Mesenchymal stem cell (in vitro differentiated cells and primary cell): ENCODE results near the gene GOLGA1.

Source experiments
- DNase-seq: peaks from one replicate; pipeline ENCODE4 v3.0.0-alpha.2; 2013
- H2AFZ ChIP-seq: one replicate; pipeline ENCODE4 v1.6.1; 2013; ENCODE audit warnings: low read depth, mild to moderate bottlenecking, control low read depth, inconsistent platforms, low read length, moderate library complexity
- H2AK5ac ChIP-seq: 2 replicates; pipeline ENCODE4 v1.6.1; 2013; ENCODE audit warnings: low read length, moderate library complexity, mild to moderate bottlenecking, inconsistent platforms; ENCODE audit not compliant: severe bottlenecking
- H2BK120ac ChIP-seq: one replicate; pipeline ENCODE4 v1.6.1; 2013; ENCODE audit warnings: low read depth, mild to moderate bottlenecking, inconsistent platforms, low read length, moderate library complexity
- H2BK12ac ChIP-seq, 2 experiments: one replicate each; pipeline ENCODE4 v1.6.1; 2013; ENCODE audit warnings: inconsistent platforms in 2 of 2, low read length in 2 of 2, mild to moderate bottlenecking in 2 of 2, moderate library complexity in 2 of 2, control low read depth in 1 of 2
- H2BK15ac ChIP-seq: one replicate; pipeline ENCODE4 v1.6.1; 2013; ENCODE audit warnings: mild to moderate bottlenecking, low read depth, inconsistent platforms; ENCODE audit not compliant: poor library complexity, severe bottlenecking
- H2BK5ac ChIP-seq: 2 replicates; pipeline ENCODE4 v1.6.1; 2013; ENCODE audit warnings: low read depth, mild to moderate bottlenecking, low read length, control low read depth, inconsistent platforms; ENCODE audit not compliant: poor library complexity, severe bottlenecking
- H3K14ac ChIP-seq, 2 experiments: one replicate each; pipeline ENCODE4 v1.6.1; 2013; ENCODE audit warnings: inconsistent platforms in 2 of 2, low read length in 2 of 2, control low read depth in 1 of 2, mild to moderate bottlenecking in 1 of 2, moderate library complexity in 1 of 2
- H3K18ac ChIP-seq, 2 experiments: one replicate each; pipeline ENCODE4 v1.6.1; 2013; ENCODE audit warnings: inconsistent platforms in 2 of 2, low read length in 2 of 2, control low read depth in 1 of 2, low read depth in 1 of 2, mild to moderate bottlenecking in 1 of 2
- H3K23ac ChIP-seq, 2 experiments: one replicate each; pipeline ENCODE4 v1.6.1; 2013; ENCODE audit warnings: inconsistent platforms in 2 of 2, low read length in 2 of 2, mild to moderate bottlenecking in 2 of 2, moderate library complexity in 2 of 2, control low read depth in 1 of 2
- H3K27ac ChIP-seq: 2 replicates; pipeline ENCODE4 v1.5.1; 2013; ENCODE audit warnings: mild to moderate bottlenecking, moderate library complexity, low read length, control low read depth, inconsistent platforms; ENCODE audit not compliant: poor library complexity, severe bottlenecking
- H3K27me3 ChIP-seq, 2 experiments: 2 replicates each; pipeline versions ENCODE4 v1.6.1 to v1.7.0; 2013; ENCODE audit warnings: low read length in 2 of 2, mild to moderate bottlenecking in 2 of 2, moderate library complexity in 2 of 2, control low read depth in 1 of 2, inconsistent platforms in 1 of 2; ENCODE audit not compliant: control insufficient read depth in 1 of 2, insufficient read depth in 1 of 2
- H3K36me3 ChIP-seq, 2 experiments: 2 replicates each; pipeline versions ENCODE4 v1.6.1 to v1.7.0; 2013; ENCODE audit warnings: low read length in 2 of 2, control low read depth in 1 of 2, inconsistent platforms in 1 of 2, low read depth in 1 of 2, mild to moderate bottlenecking in 1 of 2; ENCODE audit not compliant: insufficient read depth in 2 of 2, control insufficient read depth in 1 of 2
- H3K4ac ChIP-seq, 2 experiments: one replicate each; pipeline ENCODE4 v1.6.1; 2013; ENCODE audit warnings: inconsistent platforms in 2 of 2, low read length in 2 of 2, mild to moderate bottlenecking in 2 of 2, moderate library complexity in 2 of 2, control low read depth in 1 of 2, low read depth in 1 of 2
- H3K4me1 ChIP-seq: 2 replicates; pipeline ENCODE4 v1.6.1; 2013; ENCODE audit warnings: low read depth, low read length, control low read depth; ENCODE audit not compliant: control insufficient read depth, insufficient read depth
- H3K4me2 ChIP-seq: 2 replicates; pipeline ENCODE4 v1.6.1; 2013; ENCODE audit warnings: low read length, mild to moderate bottlenecking, inconsistent platforms; ENCODE audit not compliant: poor library complexity, severe bottlenecking
- H3K4me3 ChIP-seq, 2 experiments: 2 replicates each; pipeline versions ENCODE4 v1.5.1 to v1.7.0; 2013; ENCODE audit warnings: low read length in 2 of 2, mild to moderate bottlenecking in 2 of 2, control low read depth in 1 of 2, low read depth in 1 of 2; ENCODE audit not compliant: insufficient read depth in 1 of 2
- H3K79me1 ChIP-seq: replicated peaks from 2 replicates; pipeline ENCODE4 v1.6.1; 2013; ENCODE audit warnings: mild to moderate bottlenecking, control low read depth, low read length, inconsistent platforms; ENCODE audit not compliant: poor library complexity, severe bottlenecking
- H3K9ac ChIP-seq: 2 replicates; pipeline ENCODE4 v1.7.0; 2013; ENCODE audit warnings: mild to moderate bottlenecking, low read length, moderate library complexity
- H3K9me3 ChIP-seq: 2 replicates; pipeline ENCODE4 v1.7.0; 2013; ENCODE audit warnings: mild to moderate bottlenecking, low read length; ENCODE audit not compliant: control insufficient read depth
- H4K8ac ChIP-seq: one replicate; pipeline ENCODE4 v1.6.1; 2013; ENCODE audit warnings: inconsistent platforms, mild to moderate bottlenecking, low read length, moderate library complexity
- H4K91ac ChIP-seq: one replicate; pipeline ENCODE4 v1.6.1; 2013; ENCODE audit warnings: mild to moderate bottlenecking, low read length, inconsistent platforms
- WGBS: methylation state at CpG from one replicate; pipeline ENCODE4 v1.1.7; 2013; ENCODE audit warnings: mixed read lengths; 5-methylcytosine and 5-hydroxymethylcytosine counted together

GOLGA1 gene

DNA sequence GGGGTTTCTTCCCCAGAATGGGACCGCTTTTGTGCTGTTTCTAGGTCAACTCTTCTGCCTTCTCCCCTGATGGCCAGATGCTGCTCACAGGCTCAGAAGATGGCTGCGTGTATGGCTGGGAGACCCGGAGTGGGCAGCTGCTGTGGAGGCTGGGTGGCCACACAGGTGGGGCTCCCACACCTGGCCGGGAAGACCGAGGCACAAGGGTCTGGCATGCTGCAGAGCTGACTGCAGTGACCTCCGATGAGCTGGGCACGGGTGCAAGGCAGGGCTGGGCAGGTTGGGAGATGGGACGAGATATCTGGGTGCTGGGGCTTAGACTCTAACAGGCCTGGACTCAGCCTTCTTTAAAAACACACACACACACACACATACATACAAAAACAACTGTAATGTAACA, 86.7 kb downstream of the GOLGA1 start:
- H3K27me3 ChIP-seq: peaks cover 0 to 13% of the 10 kb centered on the region in 2 experiments
- H2BK12ac ChIP-seq: no peak overlapping the region
- H3K9ac ChIP-seq: no peak overlapping the region
- no peak overlapping the region for H3K4me2 ChIP-seq
- no peak overlapping the region for H4K8ac ChIP-seq
- H3K79me1 ChIP-seq: peaks cover 7% of the 10 kb centered on the region
- no peak overlapping the region for H4K91ac ChIP-seq
- DNase-seq: no peak
- H3K27ac ChIP-seq: no peak overlapping the region
- peaks cover 29 to 39% of the 10 kb centered on the region in 2 experiments for H3K36me3 ChIP-seq
- H3K4ac ChIP-seq: no peak overlapping the region
- H2BK5ac ChIP-seq: no peak overlapping the region
- peaks cover 20% of the 10 kb centered on the region for H3K4me1 ChIP-seq
- H3K23ac ChIP-seq: no peak overlapping the region
- no peak overlapping the region for H2BK15ac ChIP-seq
- no peak overlapping the region for H2AK5ac ChIP-seq
- no peak overlapping the region for H3K18ac ChIP-seq
- WGBS: 96% methylated on average over 8 of the region's 8 CpGs
- H2AFZ ChIP-seq: no peak overlapping the region
- H3K4me3 ChIP-seq: no peak overlapping the region
- no peak overlapping the region for H3K14ac ChIP-seq
- no peaks in the 10 kb centered on the region for H3K9me3 ChIP-seq
- no peak overlapping the region for H2BK120ac ChIP-seq

DNA sequence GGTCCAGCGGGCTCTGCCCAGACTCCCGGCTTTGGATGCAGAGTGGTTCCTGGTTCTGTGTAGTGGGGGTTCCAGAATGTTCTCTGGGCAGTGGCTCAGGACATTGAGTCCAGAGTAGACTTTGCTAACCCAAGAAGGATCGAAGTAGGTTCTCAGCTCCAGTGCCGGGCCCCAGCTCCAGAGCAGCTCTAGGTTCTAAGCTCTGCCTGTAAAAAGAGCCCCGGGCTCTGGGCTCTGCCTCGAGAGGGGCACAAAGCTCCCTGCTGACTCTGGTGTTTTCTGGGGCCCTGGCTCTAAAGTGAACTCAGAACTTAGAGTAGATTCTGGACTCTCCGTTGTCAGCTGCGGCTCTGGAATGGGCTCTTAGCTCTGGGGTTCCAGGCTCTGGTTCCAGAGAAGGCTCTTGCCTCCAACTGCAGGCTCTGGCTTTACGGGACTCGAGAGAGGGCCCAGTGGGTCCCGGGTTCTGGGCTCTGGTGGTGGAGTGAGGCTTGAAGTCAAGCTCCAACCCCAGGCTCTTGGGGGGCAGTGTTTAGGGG, 87.2 kb downstream of the GOLGA1 start:
- Histone ChIP-seq H3K9me3 (no peaks in the 10 kb centered on the region), H3K18ac (no peak overlapping the region), H2BK5ac (no peak overlapping the region), H3K4me3 (peak overlapping the region; percentile 63 to 80), H4K91ac (no peak overlapping the region), H2BK120ac (no peak overlapping the region), H2BK12ac (no peak overlapping the region), H3K4me1 (peaks cover 16% of the 10 kb centered on the region), H3K4ac (peak overlapping the region in 1 of 2 experiments; percentile 54), H2AK5ac (no peak overlapping the region), H3K4me2 (peak overlapping the region; percentile 88), H2AFZ (no peak overlapping the region), H3K27me3 (peaks cover 0 to 13% of the 10 kb centered on the region in 2 experiments), H3K27ac (no peak overlapping the region), H4K8ac (no peak overlapping the region), H3K79me1 (peaks cover 5% of the 10 kb centered on the region), H2BK15ac (no peak overlapping the region), H3K9ac (peak overlapping the region; percentile 78), H3K23ac (no peak overlapping the region), H3K14ac (no peak overlapping the region), H3K36me3 (peaks cover 24 to 34% of the 10 kb centered on the region in 2 experiments)
- WGBS: 79% methylated on average over 10 of the region's 11 CpGs
- no peak for DNase-seq

DNA sequence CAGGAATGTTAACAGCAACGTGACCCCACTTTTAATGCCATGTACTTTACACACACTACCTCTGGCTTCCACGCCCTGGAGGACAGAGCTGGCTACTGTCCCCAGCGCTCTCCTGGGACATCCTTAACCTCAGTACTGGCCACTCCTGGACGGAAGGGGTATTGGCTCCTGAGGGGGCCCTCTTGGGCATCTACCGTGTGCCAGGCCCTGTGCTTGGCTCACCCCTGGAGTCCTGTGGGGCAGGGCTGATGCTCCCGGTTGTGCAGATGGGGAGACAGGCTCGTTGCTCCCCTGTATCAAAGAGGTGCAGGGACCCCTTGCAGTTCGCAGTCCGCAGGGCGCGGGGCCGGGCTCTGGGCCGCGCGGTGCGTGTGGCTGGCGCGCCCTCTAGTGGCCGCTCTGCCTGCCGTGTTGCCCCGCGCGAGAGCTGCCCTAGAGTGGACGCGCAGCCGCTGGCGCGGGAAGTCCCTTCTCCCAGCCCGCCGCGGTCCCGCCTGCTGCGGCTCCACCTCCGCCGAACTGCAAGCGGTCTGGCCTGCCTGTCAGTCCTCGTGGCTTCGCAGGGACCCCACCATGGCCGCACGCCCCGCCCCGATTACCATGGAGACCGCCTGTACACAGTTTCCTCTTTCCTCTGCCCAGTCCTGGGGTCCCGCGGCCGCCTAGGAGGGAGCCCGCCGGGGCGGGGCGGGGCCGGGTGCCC, 87.9 kb downstream of the GOLGA1 start, which contains the start of gene WDR38:
Gene WDR38 (plus strand): TSS at position 632 of the 703 bp plus-strand sequence. CDS start 72 bp downstream, outside the sequence.
- WGBS: 5% methylated on average over 33 of the region's 51 CpGs
- Histone ChIP-seq H3K4me2 (peak within 1 kb of the TSS; percentile 88), H3K4me1 (peaks cover 15% of the 10 kb centered on the region), H3K18ac (peak within 1 kb of the TSS; percentile 29 to 71), H2BK120ac (no peak within 1 kb of the TSS), H2BK15ac (peak within 1 kb of the TSS; percentile 54), H3K27ac (no peak within 1 kb of the TSS), H3K23ac (no peak within 1 kb of the TSS), H4K91ac (peak within 1 kb of the TSS; percentile 80), H2AFZ (peak within 1 kb of the TSS; percentile 66), H3K36me3 (peaks cover 17 to 27% of the 10 kb centered on the region in 2 experiments), H3K27me3 (peaks cover 0 to 13% of the 10 kb centered on the region in 2 experiments), H2AK5ac (peak within 1 kb of the TSS; percentile 14), H3K79me1 (peaks cover under 1% of the 10 kb centered on the region), H3K14ac (peak within 1 kb of the TSS in 1 of 2 experiments; percentile 49), H2BK12ac (peak within 1 kb of the TSS in 1 of 2 experiments; percentile 64), H4K8ac (peak within 1 kb of the TSS; percentile 79), H2BK5ac (no peak within 1 kb of the TSS), H3K9me3 (no peaks in the 10 kb centered on the region), H3K4me3 (peak within 1 kb of the TSS; percentile 63 to 80), H3K4ac (peak within 1 kb of the TSS in 1 of 2 experiments; percentile 54), H3K9ac (peak within 1 kb of the TSS; percentile 78)
- DNase-seq: peak; percentile 82

DNA sequence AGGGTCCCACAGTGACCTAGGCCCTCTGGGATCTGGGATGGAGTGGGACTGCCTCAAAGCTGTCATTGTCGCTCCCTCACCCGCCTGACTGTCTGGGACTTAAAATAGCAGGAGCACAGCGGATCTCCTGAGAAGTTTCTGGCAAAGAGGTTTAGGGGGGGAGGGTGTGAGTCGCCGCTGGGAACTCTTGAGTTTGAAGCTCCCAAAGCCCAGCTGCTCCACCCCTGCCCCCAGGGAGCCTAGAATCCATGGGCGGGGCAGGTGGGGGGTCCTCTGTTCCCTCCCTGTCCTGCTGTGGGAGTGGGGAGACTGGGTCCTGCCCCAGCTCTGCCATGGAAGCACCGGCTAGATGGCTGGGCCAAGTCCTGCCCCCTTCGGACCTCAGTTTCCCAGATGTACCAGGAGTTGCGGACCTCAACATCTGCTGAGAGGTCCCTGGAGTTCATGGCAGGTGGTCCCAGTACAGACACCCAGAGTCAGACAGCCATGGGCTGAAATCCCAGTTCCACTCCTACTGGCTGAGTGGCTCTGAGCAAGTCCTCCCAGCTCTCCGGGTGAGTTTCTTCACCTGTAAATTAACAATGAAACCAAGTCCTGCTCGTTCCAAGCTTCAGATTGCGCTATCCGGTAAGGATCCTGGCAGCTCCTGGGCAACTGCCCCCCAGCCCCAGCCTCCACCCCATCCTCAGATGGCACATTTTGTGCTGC, 88.6 kb downstream of the GOLGA1 start:
- H3K4me1 ChIP-seq: peaks cover 15% of the 10 kb centered on the region
- H2BK5ac ChIP-seq: no peak overlapping the region
- no peaks in the 10 kb centered on the region for H3K79me1 ChIP-seq
- H2BK120ac ChIP-seq: no peak overlapping the region
- no peak overlapping the region for H3K4ac ChIP-seq
- no peak overlapping the region for H3K27ac ChIP-seq
- H2AK5ac ChIP-seq: peak overlapping the region; percentile 14
- no peak overlapping the region for H3K14ac ChIP-seq
- peak overlapping the region in 1 of 2 experiments; percentile 71 for H3K18ac ChIP-seq
- H4K8ac ChIP-seq: no peak overlapping the region
- peaks cover 10 to 20% of the 10 kb centered on the region in 2 experiments for H3K36me3 ChIP-seq
- 84% methylated on average over 13 of the region's 13 CpGs for WGBS
- H3K27me3 ChIP-seq: peaks cover 0 to 13% of the 10 kb centered on the region in 2 experiments
- no peak overlapping the region for H2AFZ ChIP-seq
- H3K23ac ChIP-seq: no peak overlapping the region
- H3K4me2 ChIP-seq: peak overlapping the region; percentile 88
- DNase-seq: no peak
- H4K91ac ChIP-seq: no peak overlapping the region
- H3K9me3 ChIP-seq: no peaks in the 10 kb centered on the region
- H2BK15ac ChIP-seq: no peak overlapping the region
- H3K9ac ChIP-seq: peak overlapping the region; percentile 78
- peak overlapping the region in 1 of 2 experiments; percentile 80 for H3K4me3 ChIP-seq
- H2BK12ac ChIP-seq: peak overlapping the region in 1 of 2 experiments; percentile 6
